Large intestine (tissue), 3 donors: Measurements from ENCODE around the gene SEPTIN5. TPM values are rescaled to one million over a fixed set of nuclear protein-coding genes. Genes with fewer than 3 reads are reported as not detected.

Experiments used
- DNase-seq, 2 donors: peaks; one replicate each; pipeline versions ENCODE4 v3.0.0 to v3.0.0-alpha.2; 2013
- H3K27ac ChIP-seq: one replicate; pipeline ENCODE4 v1.5.1; 2013; ENCODE audit warnings: low read length
- H3K27me3 ChIP-seq: 2 replicates; pipeline ENCODE4 v1.6.1; 2013; ENCODE audit warnings: low read length; ENCODE audit not compliant: control insufficient read depth, insufficient read depth
- H3K36me3 ChIP-seq: 2 replicates; pipeline ENCODE4 v1.6.1; 2013; ENCODE audit warnings: low read length; ENCODE audit not compliant: control insufficient read depth, insufficient read depth
- H3K4me1 ChIP-seq: one replicate; pipeline ENCODE4 v1.6.1; 2013; ENCODE audit warnings: low read length; ENCODE audit not compliant: control insufficient read depth, insufficient read depth
- H3K4me3 ChIP-seq: one replicate; pipeline ENCODE4 v1.5.1; 2013; ENCODE audit warnings: low read length
- H3K9me3 ChIP-seq: one replicate; pipeline ENCODE4 v1.6.1; 2013; ENCODE audit warnings: mild to moderate bottlenecking, low read depth, low read length, moderate library complexity; ENCODE audit not compliant: control insufficient read depth
- WGBS: methylation state at CpG from one replicate; pipeline ENCODE4 v1.1.5; 2013; ENCODE audit warnings: low lambda C conversion rate; ENCODE audit not compliant: insufficient coverage; 5-methylcytosine and 5-hydroxymethylcytosine counted together
- polyA plus RNA-seq: library from polyadenylated mRNA; unstranded; fragments of 120-200 nt; gene quantifications from one replicate; pipeline ENCODE4 v1.2.1, GENCODE V29; 2013

The SEPTIN5 gene
- polyA plus RNA-seq, 1 donor: 24.9 TPM

- no peak for DNase-seq
- H3K4me1 ChIP-seq: no peaks in the 10 kb centered on the region
- peaks cover 5% of the 10 kb centered on the region for H3K27me3 ChIP-seq
- H3K27ac ChIP-seq: no peak overlapping the region
- no peaks in the 10 kb centered on the region for H3K9me3 ChIP-seq
- no peaks in the 10 kb centered on the region for H3K36me3 ChIP-seq
- H3K4me3 ChIP-seq: no peak overlapping the region
- no CpG with 5 or more reads among the region's 4 CpGs for WGBS
Measured at GRCh38 chr22:19743651-19744050, 29.3 kb downstream of the SEPTIN5 start.

DNA sequence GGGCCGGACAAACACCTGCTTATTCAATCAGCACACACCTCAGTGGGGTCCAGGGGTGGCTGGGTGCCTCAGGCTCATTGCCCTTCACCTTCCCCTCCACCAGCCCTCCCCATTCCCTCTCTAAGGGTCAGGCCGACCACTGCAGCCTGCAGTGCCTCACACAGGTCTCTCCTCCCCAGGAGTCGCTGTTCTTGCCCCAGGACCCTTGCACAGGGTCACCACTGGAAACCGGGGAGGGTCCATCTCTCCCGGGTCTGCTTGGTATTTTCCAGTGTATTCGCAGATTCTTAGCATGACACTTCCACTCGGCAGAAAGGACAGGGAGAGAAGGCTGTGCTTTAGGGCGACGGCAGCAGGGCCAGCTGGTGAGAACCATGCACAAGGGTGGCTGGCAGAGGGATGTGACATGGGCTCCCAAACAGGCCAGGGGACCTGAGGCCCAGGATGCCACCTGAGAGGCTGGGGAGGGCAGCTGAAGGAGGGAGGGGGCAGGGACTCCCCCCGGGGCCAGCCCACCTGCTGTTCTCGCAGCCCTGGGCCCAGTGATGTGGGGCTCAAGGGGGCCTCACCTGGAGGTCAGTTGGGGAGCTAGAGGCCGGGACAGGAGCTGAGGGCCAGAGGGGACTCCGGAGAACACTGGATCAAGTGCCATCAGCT, 30.2 kb downstream of the SEPTIN5 start:
- no peak overlapping the region for H3K4me3 ChIP-seq
- peaks cover 11% of the 10 kb centered on the region for H3K27me3 ChIP-seq
- no peaks in the 10 kb centered on the region for H3K36me3 ChIP-seq
- no peaks in the 10 kb centered on the region for H3K4me1 ChIP-seq
- H3K27ac ChIP-seq: no peak overlapping the region
- no peak for DNase-seq
- WGBS: no CpG with 5 or more reads among the region's 13 CpGs
- no peaks in the 10 kb centered on the region for H3K9me3 ChIP-seq

DNA sequence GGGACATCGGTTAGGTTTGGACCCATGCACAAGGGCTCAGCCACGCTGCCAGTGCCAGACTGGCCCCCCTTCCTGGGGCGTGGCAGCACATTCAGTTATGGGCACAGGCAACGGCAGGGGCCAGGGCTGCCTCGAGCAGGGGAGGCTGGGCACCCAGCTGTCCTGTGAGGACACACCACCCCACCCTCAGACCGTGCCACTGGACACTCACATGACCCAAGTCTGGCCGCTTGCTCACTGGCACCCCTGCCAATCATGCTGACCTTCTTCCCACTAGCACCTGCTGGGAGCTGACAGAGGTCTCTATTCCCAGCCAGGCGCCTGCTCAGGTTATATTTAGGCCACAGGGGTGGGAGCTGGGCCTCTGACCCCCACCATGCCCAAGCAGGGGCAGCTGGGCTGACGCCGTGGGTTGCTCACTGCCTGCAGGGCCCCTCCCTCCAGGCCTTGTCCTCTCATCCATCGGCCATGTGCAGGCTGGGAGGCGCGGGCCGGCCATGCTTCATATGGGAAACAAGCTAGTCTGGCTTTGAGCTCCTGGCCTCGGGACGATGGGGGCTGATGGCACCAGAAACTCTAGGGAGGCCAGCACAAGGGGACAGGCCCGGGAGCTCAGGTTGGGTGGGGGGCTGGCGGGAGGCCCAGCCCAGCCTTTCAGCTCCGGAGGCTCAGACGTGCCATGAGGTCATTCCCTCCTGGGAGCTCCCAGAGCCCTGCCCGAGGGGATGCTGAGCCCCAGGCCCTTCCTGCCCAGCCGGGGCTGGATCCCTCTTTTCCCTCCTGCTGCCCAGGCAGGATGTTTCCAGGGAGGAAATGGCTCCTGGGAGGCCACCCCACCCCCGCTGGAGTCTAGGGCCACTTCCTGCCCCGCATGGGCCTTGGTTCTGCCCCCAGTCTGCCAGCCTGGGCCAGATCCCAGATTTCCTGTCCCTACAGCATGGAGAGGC, 31.1 kb downstream of the SEPTIN5 start:
- Histone ChIP-seq H3K4me1 (no peaks in the 10 kb centered on the region), H3K36me3 (no peaks in the 10 kb centered on the region), H3K4me3 (no peak overlapping the region), H3K27me3 (peaks cover 20% of the 10 kb centered on the region), H3K9me3 (no peaks in the 10 kb centered on the region), H3K27ac (no peak overlapping the region)
- DNase-seq: no peak
- no CpG with 5 or more reads among the region's 24 CpGs for WGBS

DNA sequence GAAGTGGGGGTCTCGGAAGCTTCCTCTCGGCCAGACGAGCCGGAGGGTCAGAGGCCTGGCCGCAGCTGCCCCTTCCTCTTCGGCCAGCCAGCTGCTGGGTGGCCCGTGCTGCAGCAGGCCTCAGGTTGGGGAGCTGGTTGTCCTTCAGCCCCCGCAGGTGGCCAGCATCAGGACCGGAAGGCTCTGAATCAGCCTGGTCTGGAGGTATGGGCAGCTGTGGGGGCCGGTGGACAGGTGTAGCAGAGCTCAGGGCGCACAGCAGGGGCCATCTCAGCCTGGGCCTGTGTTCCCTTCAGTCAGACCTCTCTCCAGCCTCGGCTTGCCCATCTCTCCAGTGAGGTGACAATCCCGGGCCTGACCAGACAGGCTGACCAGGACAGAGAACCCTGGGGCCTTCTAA, 32.4 kb downstream of the SEPTIN5 start:
- DNase-seq: no peak
- Histone ChIP-seq H3K4me3 (no peak overlapping the region), H3K27me3 (peaks cover 30% of the 10 kb centered on the region), H3K27ac (no peak overlapping the region), H3K36me3 (no peaks in the 10 kb centered on the region), H3K4me1 (no peaks in the 10 kb centered on the region), H3K9me3 (no peaks in the 10 kb centered on the region)
- no CpG with 5 or more reads among the region's 13 CpGs for WGBS

- WGBS: no CpG with 5 or more reads among the region's 12 CpGs
- Histone ChIP-seq H3K4me1 (no peaks in the 10 kb centered on the region), H3K27ac (no peak overlapping the region), H3K27me3 (peaks cover 38% of the 10 kb centered on the region), H3K36me3 (no peaks in the 10 kb centered on the region), H3K4me3 (no peak overlapping the region), H3K9me3 (no peaks in the 10 kb centered on the region)
- no peak for DNase-seq
Measured at GRCh38 chr22:19747551-19747950, 33.2 kb downstream of the SEPTIN5 start.

- no peak overlapping the region for H3K4me3 ChIP-seq
Measured at GRCh38 chr22:19748139-19748538, 33.8 kb downstream of the SEPTIN5 start.

DNA sequence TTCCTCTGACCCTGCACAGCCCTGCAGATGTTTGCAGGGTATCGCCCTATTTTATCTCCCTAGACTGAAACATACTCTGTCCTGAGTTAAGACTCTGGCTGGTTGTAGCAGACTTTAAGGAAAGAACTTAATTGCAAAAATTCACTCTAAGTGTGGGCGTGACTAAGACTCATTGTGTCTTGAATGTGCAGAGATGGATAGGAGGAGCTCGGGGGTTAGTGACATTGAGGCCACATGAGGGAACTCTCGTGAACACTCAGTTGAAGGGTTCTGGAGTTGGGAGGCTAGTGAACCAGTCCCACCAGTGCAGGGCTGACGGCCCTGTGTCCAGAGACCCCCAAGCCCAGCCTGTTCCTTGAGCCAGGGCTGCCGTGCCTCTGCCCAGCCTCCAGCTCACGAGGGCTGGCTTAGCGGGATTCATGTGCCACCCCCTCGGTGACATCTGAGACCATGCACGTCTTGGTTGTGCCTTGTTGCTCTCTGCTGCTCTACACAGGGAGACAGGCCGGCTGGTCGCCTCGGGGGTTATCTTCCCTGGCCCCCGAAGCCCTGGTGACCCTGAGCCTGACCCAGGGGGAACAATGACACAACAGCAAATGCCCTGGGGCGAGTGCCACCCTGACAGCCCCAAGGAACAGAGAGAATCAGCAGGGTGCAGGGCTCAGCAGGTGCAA, 34.8 kb downstream of the SEPTIN5 start:
- Histone ChIP-seq H3K4me1 (no peaks in the 10 kb centered on the region), H3K27ac (no peak overlapping the region), H3K36me3 (no peaks in the 10 kb centered on the region), H3K4me3 (no peak overlapping the region), H3K27me3 (peaks cover 54% of the 10 kb centered on the region), H3K9me3 (no peaks in the 10 kb centered on the region)
- DNase-seq: no peak
- WGBS: no CpG with 5 or more reads among the region's 15 CpGs

More at GRCh38 chr22:19748139-19748538, 33.8 kb downstream of the SEPTIN5 start:
- Histone ChIP-seq H3K36me3 (no peaks in the 10 kb centered on the region), H3K4me1 (no peaks in the 10 kb centered on the region), H3K27me3 (peaks cover 44% of the 10 kb centered on the region), H3K9me3 (no peaks in the 10 kb centered on the region), H3K27ac (no peak overlapping the region)
- WGBS: no CpG with 5 or more reads among the region's 4 CpGs
- DNase-seq: no peak

DNA sequence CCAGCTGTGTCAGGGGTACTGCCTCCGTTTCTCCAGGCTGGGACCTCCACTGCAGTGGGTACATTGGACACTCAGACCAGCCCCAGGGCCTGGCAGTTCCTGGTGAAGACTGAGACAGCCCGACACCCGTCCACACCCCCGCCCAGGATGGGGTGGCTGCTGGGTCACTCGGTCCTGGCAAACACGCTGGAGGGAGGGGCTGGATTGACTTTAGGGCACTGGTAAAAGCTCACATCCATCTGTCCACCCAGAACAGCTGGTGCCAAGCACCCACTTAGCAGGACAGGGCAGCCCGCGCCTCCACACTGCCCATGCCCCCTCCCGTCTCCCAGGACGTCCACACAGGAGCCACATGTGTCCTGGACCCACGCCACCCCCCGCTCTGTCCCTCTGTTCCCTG, 35.6 kb downstream of the SEPTIN5 start:
- H3K9me3 ChIP-seq: no peaks in the 10 kb centered on the region
- WGBS: no CpG with 5 or more reads among the region's 12 CpGs
- no peak overlapping the region for H3K4me3 ChIP-seq
- peaks cover 61% of the 10 kb centered on the region for H3K27me3 ChIP-seq
- H3K4me1 ChIP-seq: no peaks in the 10 kb centered on the region
- no peaks in the 10 kb centered on the region for H3K36me3 ChIP-seq
- no peak for DNase-seq
- H3K27ac ChIP-seq: no peak overlapping the region

DNA sequence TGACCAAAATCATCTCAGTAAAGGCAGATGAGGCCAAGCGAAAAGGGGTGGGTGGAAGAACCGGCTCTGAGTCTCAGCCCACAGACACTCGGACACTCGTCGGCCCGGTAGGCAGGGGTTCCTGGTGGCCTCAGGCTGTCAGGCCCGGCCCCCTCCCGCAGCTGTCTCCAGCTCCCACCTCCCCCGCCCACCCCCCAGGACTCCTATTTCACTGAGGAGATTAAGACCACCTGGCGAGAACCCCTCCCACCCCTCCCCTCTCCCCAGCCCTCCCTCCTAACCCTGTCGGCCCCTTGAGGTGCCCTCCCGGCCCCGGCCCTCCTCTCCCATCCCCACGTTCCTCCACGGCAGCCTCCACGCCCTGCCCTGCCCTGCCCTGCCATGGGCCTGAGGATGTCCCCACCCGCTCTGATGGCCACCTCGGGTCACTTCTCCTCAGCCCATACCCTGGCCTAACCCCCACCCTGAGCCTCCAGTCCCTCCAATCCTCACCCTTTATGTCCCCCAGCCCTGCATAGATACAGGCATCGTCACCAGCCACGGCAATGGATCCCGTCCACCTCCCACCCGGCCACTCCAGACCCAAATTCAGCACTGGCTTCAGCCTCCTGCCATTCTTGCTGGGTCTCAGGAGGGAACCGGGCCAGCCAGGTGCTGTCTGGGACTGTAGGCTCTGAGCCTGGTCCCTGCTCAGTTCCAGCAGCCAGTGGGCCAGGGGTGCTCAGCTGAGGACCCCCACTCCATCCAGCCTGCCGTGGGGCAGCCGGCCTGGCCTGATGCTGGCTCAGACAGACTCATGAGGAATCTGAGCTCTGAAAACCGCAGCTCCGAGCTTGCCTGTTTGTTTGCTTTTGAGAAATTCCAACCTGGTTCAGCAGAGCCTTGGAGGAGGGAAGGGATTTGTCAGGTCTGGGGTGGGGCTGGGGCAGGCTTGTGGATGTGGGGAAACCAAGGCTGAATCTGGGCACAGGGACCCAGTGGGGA, 36.5 kb downstream of the SEPTIN5 start:
- DNase-seq: no peak
- Histone ChIP-seq H3K27ac (no peak overlapping the region), H3K27me3 (peaks cover 71% of the 10 kb centered on the region), H3K4me1 (no peaks in the 10 kb centered on the region), H3K4me3 (no peak overlapping the region), H3K9me3 (no peaks in the 10 kb centered on the region), H3K36me3 (no peaks in the 10 kb centered on the region)
- no CpG with 5 or more reads among the region's 27 CpGs for WGBS
